Activated CD4-positive, alpha-beta T cell treated with anti-CD3 and anti-CD28 coated beads, Interleukin-2, Interleukin-4, amounts not matched to agents 100 ng/mL and 50 ng/mL, durations not matched to agents 16 hours and 8 hours (primary cell): Measurements from ENCODE around the gene DSTYK.
A peak's percentile ranks its signal among the peaks of the same experiment; 100 is the strongest.
"Not testable (repeated sequence)": the region's sequence is repeated elsewhere in the genome, so short reads cannot be mapped to it uniquely, and the experiment has no call there.

Source experiments
- DNase-seq: peaks from one replicate; pipeline ENCODE4 v3.0.0-alpha.2; 2020; ENCODE audit warnings: low spot score

The DSTYK gene

GRCh38 chr1:205240118-205240517 is 28.6 kb upstream of the DSTYK start:
- DNase-seq, result no peak

DNA sequence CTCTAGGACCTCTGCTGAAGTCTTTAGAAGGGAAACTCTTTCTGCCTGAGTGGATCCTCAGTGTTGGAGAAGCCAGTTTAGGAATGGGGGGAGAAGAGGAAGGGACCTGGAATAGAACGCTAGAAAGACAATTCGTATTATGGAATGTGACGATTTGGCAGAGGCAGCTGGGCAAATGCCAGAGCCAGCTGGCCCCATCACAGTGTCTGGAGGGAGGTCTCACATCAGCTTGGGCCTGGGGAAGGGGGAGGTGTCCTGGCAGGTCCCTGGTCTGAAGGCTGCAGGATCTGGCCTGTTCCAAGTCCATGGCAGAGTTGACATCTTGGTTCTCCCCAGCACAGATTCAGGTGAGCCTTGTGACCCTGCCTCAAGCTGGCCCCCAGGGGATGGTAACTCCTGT is 27.6 kb upstream of the DSTYK start:
- no peak for DNase-seq

DNA sequence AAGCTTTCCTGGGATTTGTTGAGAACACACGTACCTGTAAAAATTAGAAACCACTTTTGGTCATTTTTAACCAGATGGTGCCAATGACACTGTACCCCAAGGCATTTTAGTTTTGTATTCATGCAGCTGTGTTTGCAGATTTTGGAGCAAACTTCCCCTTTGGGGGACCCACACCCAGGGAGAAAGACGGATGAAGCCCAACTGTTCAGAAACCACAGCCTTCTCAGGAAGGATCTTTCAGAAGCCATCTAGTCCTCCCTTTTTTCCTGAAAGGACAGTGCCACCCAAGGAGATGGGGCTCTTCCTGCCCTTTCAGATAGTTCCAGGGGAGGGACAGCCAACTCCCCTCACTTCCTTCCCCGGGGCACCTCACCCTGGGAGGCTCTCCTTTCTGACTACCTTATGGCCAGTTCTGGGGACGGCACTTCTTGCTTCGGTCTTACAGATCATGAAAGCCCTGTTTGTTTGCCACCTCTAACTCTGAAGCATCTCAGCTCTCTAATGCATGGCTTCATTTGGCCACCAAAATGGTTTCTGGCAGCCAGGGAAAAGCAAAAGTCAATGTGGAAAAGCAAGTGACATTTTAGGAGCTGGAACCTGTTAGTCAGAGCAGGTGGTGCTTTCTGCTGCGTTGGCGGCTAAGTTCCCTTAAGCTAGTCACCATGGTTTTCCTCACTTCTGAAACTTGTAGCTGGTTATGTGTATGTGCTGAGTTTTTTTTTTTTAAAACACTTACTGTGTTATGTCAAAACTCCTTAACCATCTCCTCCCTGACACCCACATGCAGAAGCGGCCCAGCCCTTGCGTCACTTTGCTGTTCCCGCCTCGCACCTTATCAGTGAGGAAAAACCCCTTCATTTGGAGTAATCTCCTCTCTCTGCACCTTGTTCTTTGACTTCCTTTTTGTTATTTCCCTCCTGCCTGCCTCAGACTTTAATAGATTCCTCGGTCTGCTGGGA is 26.3 kb upstream of the DSTYK start:
- DNase-seq, result no peak

DNA sequence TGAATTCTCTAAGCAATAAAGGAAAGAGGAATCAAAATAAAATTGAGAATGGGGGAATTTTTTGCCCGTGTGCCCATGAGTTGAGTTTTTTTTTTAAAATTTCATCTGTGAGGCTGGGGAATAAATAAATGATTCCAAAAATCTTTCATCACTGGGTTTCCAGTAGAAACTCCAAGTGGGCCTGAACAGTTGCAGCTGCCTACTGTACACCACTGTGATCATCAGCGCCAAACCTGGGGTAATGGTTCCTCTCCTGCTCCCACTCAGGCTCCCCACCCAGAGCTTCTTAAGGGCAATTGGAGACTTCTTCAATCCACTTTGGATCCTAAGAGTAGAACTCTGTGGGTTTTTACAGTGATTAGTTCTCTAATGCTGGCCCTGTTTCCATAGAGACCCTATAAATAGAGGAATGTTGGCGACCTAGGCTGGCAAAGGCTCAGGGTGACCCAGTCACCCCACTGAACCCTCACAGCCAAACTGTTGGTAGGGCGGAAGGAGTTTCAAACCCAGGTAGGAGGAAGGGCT is 25.5 kb upstream of the DSTYK start:
- no peak for DNase-seq

GRCh38 chr1:205236526-205236925 is 25.0 kb upstream of the DSTYK start:
- no peak for DNase-seq

DNA sequence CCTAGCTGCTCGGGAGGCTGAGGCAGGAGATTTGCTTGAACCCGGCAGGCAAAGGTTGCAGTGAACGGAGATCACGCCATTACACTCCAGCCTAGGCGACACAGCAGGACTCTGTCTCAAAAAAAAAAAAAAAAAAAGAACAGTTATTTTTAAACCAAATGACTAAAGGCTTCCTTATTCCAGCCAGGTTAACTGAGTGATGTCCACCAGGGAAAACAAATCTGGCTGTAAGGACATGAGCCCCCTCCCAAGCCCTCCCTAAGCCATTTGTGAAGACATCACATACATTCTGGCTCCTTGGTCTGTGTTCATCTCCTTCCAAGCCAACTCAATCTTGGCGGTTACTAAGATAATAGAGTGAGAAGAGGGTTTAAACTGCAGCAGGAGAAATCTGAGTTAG is 24.4 kb upstream of the DSTYK start:
- DNase-seq, result no peak

GRCh38 chr1:205233986-205234385 is 22.5 kb upstream of the DSTYK start:
- DNase-seq, result not testable (repeated sequence)

- no peak for DNase-seq
These were observed 21.5 kb upstream of the DSTYK start for GRCh38 chr1:205232945-205233397.

DNA sequence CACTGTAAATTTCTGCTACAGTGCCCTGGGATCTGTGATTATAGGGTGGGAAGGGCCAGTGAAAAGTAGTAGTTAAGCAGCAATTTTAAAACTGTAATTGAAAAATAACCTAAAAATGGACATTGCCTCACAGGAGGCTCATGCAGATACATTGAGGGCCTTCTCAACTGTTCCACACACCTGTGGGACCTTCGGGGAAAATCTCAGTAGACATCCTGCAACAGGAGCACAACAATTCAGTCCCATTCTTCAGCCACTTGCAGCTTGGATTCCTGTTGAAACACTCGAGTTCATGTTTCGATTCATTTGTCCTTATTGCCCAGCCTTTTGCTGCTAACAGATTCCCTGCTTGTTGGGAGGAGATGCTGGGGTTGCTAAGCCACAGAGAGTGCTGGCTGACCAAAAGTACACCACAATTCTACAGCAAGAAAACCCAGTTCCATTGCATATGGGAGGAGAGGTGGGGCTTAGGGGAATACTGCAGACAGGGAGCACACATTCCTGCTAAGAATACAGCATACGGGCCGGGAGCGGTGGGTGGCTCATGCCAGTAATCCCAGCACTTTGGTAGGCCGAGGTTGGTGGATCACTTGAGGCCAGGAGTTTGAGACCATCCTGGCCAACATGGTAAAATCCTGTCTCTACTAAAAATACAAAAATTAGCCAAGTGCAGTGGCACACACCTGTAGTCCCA is 20.8 kb upstream of the DSTYK start:
- DNase-seq, result no peak

DNA sequence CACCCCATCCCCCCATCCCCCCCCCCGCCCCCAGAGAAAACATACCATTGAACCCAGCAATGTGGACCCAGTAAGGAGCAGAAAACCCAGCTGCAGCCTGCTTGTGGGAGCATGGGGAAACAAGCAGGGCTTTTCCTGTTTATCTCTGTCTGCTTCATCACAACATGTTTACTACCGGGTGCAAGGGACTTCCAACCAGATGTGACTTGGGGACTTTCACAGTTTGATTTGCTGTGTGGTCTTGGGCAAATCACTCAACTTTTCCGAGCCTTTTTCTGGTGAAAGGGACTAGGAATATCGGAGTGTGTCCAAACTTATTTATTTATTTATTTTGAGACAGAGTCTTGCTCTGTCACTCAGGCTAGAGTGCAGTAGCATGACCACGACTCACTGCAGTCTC is 19.5 kb upstream of the DSTYK start:
- no peak for DNase-seq

DNA sequence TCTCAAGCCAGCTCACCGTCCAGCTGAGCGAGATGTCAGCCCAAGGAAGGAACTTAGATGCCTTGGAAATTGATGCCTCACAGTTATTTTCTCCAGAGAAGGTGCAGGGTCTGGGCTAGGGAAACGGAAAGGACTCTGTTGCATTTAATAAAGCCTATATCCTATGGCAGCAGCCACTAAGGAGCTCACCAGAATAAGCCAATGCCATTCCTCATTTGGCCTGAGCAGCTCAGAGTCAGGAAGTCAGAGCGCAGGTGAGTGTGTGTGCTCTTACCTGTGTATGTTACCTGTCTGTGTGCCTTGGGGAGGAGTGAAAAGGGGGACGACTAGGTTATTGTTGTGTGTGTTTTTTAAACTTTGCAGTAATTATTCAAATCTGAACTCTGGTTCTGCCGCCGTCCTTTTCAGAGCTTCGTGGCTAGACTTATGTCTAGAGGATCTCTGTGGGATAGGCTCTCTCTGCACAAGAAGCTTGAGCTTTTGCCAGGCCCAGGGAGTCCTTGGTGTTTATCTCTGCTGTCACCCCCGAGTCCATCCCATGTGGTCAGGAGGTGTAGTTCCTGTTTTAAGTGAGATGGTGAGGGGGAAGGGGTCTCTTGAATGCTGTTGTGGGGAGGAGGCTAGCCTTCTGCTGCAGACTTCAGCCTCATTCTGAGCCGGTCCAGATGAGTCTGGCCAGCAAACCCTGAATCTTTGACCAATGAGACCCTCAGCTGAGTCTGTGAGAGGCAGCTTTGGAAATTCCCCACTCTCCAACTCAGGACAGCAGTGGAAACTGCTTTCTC is 18.6 kb upstream of the DSTYK start:
- no peak for DNase-seq

- peak; percentile 83 for DNase-seq
These were observed 17.9 kb upstream of the DSTYK start for GRCh38 chr1:205229399-205229871.

DNA sequence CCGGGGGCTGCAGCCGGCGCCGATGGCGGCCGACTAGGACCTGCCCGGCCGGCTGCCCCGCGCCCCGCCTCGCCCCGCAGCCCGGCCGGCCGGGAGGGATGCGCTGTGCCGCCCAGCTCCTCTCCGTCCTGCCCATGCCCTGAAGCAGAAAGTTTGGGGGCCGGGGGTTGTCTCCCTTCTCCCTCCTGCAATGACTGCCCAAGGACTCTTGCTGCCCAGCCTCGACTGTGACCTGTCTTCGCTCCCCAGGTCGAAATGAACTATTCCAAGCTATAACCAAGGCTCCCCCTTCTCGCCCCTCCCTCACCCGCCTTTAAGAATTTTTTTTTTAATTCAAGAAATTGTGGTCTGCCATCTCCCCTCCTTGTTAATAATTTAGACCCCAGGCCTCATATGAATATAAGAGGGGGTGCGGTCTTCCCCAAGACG is 16.6 kb upstream of the DSTYK start:
- no peak for DNase-seq

DNA sequence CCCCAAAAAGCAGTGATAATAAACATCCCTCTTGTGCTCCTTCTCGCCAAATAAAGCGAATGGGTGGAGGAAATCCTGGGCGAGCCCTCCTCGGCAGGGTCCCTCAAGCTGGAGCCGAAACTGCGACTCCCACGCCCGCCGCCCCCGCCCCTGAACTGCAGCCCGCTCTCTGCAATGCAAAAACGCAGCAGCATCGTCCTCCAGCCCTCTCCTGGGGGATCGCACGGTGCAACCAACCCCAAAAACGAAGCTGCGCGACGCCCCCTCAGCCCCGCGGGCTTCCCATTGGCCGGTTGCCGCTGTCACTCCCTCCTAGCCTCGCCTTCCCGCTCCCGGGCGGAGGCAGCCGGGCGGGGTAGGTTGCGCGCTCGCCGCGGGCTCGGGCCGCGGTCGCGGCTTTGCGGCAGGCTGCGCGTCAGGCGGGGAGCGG is 16.1 kb upstream of the DSTYK start, which contains the start of gene TMCC2:
TSS of gene TMCC2 (plus strand) at position 363 of the 430 bp plus-strand sequence. CDS start 619 bp downstream, outside the sequence.
- peak; percentile 84 for DNase-seq

- no peak for DNase-seq
These were observed 15.5 kb upstream of the DSTYK start for GRCh38 chr1:205226868-205227583.

DNA sequence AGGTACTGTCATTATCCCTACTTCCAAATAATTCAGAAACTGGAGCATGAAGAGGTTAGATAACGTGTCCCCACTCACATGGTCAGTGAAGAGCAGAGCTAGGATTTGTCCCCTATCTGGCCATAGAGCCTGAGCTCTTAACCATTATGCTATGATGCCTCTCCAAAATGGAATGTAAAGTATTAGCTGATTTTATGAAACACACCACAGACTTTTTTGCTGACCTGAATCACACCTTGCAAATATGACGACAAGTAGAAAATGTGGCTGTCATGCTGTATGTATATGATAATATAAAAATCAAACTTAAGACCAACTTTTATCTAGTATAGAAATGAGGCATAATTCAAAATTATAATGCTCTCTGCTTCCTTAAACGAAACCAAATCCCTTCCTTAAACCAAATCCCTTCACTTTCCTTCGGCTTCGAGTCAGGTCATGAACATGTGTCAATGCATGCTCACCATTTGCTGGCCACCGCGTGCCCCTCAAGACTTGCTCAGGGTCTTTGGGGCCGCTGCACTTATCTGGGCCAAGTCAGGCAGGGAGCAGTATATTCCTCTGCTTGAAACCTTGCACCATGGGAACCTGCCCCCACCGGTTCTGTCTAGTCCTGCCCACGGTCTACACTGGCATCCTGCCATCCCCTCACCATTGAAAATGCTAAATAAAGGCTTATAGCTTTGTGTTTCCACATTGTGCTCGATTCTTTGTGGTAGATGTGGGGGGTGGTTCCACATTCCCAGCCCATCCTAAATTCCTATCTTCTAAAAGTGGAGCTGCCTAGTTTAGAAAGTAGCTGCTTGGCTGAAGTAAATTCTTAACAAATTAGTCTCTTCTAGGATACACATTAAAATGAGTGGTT is 14.6 kb upstream of the DSTYK start:
- DNase-seq, result no peak

- no peak for DNase-seq
These were observed 13.2 kb upstream of the DSTYK start for GRCh38 chr1:205224736-205225135.

DNA sequence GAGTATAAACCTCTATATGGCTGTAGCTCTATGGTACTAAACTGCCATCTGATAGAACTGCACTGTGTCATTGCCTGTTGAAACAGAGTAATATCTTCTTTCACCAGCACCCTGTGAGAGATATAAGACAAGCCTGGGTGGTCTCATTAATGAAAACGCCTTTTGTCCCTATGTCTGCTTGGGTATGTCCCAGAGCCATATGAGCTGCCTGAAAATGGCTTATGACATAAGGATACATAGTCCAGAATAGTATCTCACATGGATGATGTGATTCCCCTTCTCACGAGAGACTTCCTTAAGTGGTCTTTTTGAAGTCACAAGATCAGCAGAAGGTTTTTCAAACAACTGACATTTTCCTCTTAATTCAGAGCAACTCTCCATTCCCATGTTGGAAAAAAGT is 8.9 kb upstream of the DSTYK start:
- DNase-seq, result no peak

DNA sequence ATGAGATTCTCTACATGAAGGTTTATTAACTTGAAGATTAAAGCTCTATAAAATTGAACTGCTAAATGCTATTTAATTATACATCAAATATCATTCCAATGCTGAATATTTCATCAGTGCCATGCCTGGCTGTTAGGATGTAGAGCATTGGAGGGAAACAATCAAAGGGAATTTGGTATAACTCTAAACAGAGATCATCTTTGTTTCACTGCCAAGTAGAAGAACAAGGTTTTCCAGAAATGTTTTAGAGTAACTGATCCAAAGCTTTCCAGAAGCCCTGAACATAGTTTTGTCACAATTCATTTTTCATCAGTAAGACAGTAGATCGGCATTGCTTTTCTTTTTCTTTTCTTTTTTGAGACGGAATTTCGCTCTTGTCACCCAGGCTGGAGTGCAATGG is 5.9 kb upstream of the DSTYK start:
- no peak for DNase-seq

DNA sequence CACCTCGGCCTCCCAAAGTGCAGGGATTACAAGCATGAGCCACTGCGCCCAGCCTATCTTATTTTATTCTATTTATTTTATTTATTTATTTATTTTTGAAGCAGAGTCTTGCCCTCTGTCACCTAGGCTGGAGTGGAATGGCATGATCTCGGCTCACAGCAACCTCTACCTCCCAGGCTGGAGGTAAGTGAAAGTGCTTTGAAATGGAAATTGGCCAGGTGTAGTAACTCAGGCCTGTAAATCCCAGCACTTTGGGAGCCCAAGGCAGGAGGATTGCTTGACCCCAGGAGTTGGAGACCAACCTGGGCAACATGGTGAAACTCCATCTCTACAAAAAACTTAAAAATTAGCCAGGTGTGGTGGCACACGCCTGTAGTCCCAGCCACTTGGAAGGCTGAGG is 5.1 kb upstream of the DSTYK start:
- no peak for DNase-seq
